HFF-Myc (cell line): Measurements from ENCODE around the gene ADARB1.

Experiments
- DNase-seq: peaks from one replicate; pipeline ENCODE4 v3.0.0-alpha.2; 2011; ENCODE audit warnings: low read depth; ENCODE audit errors: extremely low read depth
- H3K4me3 ChIP-seq: replicated peaks from 2 replicates; pipeline ENCODE4 v1.5.1; 2011; ENCODE audit warnings: low read depth, mild to moderate bottlenecking, control low read depth, low read length
- CTCF ChIP-seq: IDR thresholded peaks from 2 replicates; pipeline ENCODE4 v1.5.1; 2012; ENCODE audit warnings: mild to moderate bottlenecking, low read depth, low read length, control low read depth; ENCODE audit errors: missing control alignments

Gene ADARB1

GRCh38 chr21:45177039-45177438 lies 102.7 kb downstream of the ADARB1 start:
- no peak for TF ChIP-seq CTCF
- no peak overlapping the region for H3K4me3 ChIP-seq
- DNase-seq: no peak

- DNase-seq: no peak
- H3K4me3 ChIP-seq: no peak overlapping the region
- no peak for TF ChIP-seq CTCF
These were observed 103.8 kb downstream of the ADARB1 start for GRCh38 chr21:45178070-45178608.

DNA sequence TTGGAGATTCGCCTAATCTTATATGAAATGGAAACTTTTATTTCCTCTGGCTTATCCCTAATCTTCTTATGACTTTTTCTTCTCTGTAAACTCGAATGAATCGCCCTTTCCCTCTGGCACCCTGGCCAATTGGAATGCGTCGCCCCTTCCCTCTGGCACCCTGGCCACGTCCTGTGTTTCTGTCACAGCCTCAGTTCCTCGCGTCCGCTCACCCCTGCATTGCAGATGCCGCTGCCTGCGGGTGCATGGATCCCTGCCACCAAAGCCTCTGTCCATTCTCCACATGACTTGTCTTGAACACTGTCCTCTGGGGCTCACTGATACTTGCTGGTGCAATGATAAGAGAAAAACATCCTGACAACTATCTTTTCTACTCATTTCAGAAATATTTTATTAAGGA lies 104.6 kb downstream of the ADARB1 start:
- no peak for TF ChIP-seq CTCF
- no peak for DNase-seq

GRCh38 chr21:45179568-45180245 lies 105.3 kb downstream of the ADARB1 start:
- no peak overlapping the region for H3K4me3 ChIP-seq
- DNase-seq: no peak
- TF ChIP-seq CTCF: no peak

More for the DNA sequence above, 104.6 kb downstream of the ADARB1 start:
- no peak overlapping the region for H3K4me3 ChIP-seq

DNA sequence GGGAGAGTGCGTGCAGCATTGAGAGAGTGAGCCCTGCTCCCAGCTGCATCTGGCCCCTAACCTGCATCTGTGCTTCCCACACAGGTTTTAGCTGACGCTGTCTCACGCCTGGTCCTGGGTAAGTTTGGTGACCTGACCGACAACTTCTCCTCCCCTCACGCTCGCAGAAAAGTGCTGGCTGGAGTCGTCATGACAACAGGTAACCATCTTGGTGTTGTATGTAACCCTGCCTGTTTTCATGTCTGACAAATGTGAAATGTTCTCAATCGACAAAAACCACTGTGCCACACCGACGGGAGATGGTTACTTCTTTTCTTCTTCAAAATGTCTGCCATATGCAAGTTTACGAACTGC lies 105.8 kb downstream of the ADARB1 start:
- no peak for TF ChIP-seq CTCF

DNA sequence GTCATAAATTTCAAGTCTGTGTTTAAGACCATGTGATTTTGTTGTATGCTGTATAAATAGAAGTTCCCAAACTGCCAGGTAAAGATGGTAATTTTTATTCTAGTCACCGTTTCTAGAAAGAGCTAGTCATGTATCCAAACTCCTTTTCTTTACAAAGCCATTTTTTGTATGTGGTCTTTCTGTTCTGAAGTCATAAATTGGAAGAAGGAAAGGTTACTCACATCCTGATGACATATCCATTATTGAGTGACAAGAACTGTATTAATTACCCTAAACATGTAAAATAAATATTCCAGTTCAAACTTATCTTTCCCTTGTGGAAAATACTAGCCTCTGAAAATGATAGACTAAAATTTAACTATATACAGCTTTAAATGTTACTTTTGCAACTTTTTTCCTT lies 108.6 kb downstream of the ADARB1 start:
- DNase-seq: no peak
- no peak for TF ChIP-seq CTCF
- H3K4me3 ChIP-seq: no peak overlapping the region

More for the DNA sequence above, 105.8 kb downstream of the ADARB1 start:
- H3K4me3 ChIP-seq: no peak overlapping the region
- DNase-seq: no peak

DNA sequence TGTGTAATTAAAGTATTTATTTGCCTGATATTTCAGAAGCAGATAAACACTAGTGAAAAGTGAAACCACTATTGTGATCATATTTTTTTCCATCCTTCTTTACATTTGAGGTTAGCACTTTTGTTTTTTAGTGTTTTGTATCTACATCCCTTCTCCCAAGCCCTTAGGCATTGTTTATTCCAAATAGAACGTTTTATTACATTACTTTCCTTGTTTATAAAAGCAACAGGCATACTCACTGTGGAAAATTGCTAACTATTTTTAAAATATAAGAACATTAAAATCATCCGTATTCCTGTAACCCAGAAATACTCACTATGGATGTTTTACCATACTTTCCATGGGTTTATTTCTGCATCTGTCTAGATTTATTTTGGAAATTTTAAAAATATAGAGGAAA lies 109.5 kb downstream of the ADARB1 start:
- TF ChIP-seq CTCF: no peak

More for the DNA sequence above, 109.5 kb downstream of the ADARB1 start:
- no peak for DNase-seq
- no peak overlapping the region for H3K4me3 ChIP-seq
